ENCODE results near the gene MXRA8. TPM values are rescaled to one million over a fixed set of nuclear protein-coding genes. Genes with fewer than 3 reads are reported as not detected.

MXRA8 gene
- total and polyA plus RNA-seq, 9 of the 15 experiments (the other 6 are each of a cell fraction or from before 2014, with no cell fraction given): 0.66 to 11.3 (median 6.3) TPM

DNA sequence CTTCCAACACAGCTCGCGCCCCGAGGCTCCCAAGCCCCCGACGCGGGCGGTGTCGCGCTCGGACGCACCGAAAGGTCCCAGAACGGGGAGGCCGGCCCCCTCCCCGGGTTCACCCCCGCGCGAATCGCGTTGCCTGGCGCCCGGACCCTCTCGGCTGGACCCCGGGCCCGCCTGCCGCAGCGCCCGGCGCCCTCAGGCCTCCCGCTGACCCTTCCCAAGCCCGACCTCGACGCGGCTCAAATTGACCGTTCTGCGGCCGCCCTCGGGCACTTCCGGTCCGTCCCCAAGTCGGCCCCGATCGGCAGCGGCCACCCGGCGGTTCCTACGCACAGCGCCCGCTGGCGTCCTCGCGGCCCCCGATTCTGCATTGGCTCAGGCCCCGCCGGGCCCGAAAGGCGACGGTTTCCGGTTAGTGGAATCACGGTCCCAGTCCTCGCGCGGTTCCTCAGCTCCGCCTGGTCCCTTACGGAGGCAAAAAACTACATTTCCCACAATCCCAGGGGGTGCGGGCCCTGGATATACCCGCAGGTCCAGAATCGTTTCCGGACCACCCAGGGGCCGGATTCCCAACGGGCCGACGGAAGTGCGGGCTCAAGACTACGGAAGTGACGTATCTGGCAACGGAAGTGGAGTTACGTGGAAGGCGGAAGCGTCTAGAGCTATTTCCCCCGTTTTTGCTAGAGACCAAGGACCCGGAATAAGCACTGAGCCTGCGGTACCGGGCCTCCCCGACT lies 16.7 kb upstream of the MXRA8 start, which contains the start of gene AURKAIP1 (continued):
- no peak; the same call in 1 of the 2 replicates for TF ChIP-seq ZKSCAN8 (CRISPR knock-in tag; IDR thresholded peaks at IDR 0.05)
- TF ChIP-seq, protein P1, sequence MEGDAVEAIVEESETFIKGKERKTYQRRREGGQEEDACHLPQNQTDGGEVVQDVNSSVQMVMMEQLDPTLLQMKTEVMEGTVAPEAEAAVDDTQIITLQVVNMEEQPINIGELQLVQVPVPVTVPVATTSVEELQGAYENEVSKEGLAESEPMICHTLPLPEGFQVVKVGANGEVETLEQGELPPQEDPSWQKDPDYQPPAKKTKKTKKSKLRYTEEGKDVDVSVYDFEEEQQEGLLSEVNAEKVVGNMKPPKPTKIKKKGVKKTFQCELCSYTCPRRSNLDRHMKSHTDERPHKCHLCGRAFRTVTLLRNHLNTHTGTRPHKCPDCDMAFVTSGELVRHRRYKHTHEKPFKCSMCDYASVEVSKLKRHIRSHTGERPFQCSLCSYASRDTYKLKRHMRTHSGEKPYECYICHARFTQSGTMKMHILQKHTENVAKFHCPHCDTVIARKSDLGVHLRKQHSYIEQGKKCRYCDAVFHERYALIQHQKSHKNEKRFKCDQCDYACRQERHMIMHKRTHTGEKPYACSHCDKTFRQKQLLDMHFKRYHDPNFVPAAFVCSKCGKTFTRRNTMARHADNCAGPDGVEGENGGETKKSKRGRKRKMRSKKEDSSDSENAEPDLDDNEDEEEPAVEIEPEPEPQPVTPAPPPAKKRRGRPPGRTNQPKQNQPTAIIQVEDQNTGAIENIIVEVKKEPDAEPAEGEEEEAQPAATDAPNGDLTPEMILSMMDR (IDR thresholded peaks at IDR 0.05 in 2 of 3, conservative IDR thresholded peaks at IDR 0.05 in 1 of 3; ENCODE audit: insufficient read depth in 2 of 3, low read depth in 1 of 3, low read length in 3 of 3): peak; percentile 35 to 61 (median 53)
- peak; percentile 23; the same call in 1 of the 2 replicates for TF ChIP-seq LEF1 (IDR thresholded peaks at IDR 0.05)
- 0 out of 2 replicates have a peak, but pooled peaks have one; percentile 63 for TF ChIP-seq TCF7L2 (IDR thresholded peaks at IDR 0.05; ENCODE audit: low read depth, low read length)
- TF ChIP-seq RB1 (IDR thresholded peaks at IDR 0.05; ENCODE audit: low read depth): peak; percentile 100
- TF ChIP-seq SMC3 (conservative IDR thresholded peaks at IDR 0.05; ENCODE audit: insufficient read depth, low read depth, low read length): no peak
- TF ChIP-seq U2AF1 (optimal IDR thresholded peaks at IDR 0.05; ENCODE audit: low read depth, low read length): peak; percentile 100
- TF ChIP-seq ZNF121 (CRISPR knock-in tag; conservative IDR thresholded peaks at IDR 0.05): no peak
- TF ChIP-seq KLF6 (CRISPR knock-in tag; IDR thresholded peaks at IDR 0.05; ENCODE audit: borderline replicate concordance): peak; percentile 85; the same call in 1 of the 2 replicates
- TF ChIP-seq, protein P2, sequence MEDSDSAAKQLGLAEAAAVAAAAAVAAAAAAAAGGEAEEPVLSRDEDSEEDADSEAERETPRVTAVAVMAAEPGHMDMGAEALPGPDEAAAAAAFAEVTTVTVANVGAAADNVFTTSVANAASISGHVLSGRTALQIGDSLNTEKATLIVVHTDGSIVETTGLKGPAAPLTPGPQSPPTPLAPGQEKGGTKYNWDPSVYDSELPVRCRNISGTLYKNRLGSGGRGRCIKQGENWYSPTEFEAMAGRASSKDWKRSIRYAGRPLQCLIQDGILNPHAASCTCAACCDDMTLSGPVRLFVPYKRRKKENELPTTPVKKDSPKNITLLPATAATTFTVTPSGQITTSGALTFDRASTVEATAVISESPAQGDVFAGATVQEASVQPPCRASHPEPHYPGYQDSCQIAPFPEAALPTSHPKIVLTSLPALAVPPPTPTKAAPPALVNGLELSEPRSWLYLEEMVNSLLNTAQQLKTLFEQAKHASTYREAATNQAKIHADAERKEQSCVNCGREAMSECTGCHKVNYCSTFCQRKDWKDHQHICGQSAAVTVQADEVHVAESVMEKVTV (CRISPR knock-in tag; IDR thresholded peaks at IDR 0.05): no peak
- TF ChIP-seq ETV6 (IDR thresholded peaks at IDR 0.05; ENCODE audit: borderline replicate concordance in 1 of 2, low read depth in 2 of 2, low read length in 1 of 2): no peak; a peak in 1 of 4 replicates
- TF ChIP-seq ETV6 (CRISPR knock-in tag; IDR thresholded peaks at IDR 0.05; ENCODE audit: borderline replicate concordance): peak; percentile 68; the same call in 1 of the 2 replicates
- TF ChIP-seq, protein P3, sequence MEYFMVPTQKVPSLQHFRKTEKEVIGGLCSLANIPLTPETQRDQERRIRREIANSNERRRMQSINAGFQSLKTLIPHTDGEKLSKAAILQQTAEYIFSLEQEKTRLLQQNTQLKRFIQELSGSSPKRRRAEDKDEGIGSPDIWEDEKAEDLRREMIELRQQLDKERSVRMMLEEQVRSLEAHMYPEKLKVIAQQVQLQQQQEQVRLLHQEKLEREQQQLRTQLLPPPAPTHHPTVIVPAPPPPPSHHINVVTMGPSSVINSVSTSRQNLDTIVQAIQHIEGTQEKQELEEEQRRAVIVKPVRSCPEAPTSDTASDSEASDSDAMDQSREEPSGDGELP (CRISPR knock-in tag; IDR thresholded peaks at IDR 0.05; ENCODE audit: borderline replicate concordance): peak; percentile 94
- no peak for TF ChIP-seq ZNF551 (CRISPR knock-in tag; IDR thresholded peaks at IDR 0.05)
- TF ChIP-seq ZKSCAN3 (CRISPR knock-in tag; IDR thresholded peaks at IDR 0.05): no peak
- peak; percentile 84; the same call in 1 of the 2 replicates for TF ChIP-seq ZNF644 (tag; IDR thresholded peaks at IDR 0.05; ENCODE audit: low read depth)
- TF ChIP-seq BCL6 (CRISPR knock-in tag; IDR thresholded peaks at IDR 0.05): no peak; the same call in none of the 2 replicates
- TF ChIP-seq PRPF4 (IDR thresholded peaks at IDR 0.05; ENCODE audit: insufficient read depth, low read depth, low read length, poor library complexity, severe bottlenecking): no peak
- no peak for TF ChIP-seq HSF4 (CRISPR knock-in tag; IDR thresholded peaks at IDR 0.05; ENCODE audit: borderline replicate concordance)
- TF ChIP-seq FOXP1 (CRISPR knock-in tag; IDR thresholded peaks at IDR 0.05): no peak; the same call in 1 of the 2 replicates
- TF ChIP-seq ZNF764 (CRISPR knock-in tag; IDR thresholded peaks at IDR 0.05; ENCODE audit: low read depth): no peak
- peak; percentile 64 to 89; a peak in 2 of 4 replicates for TF ChIP-seq FOXK2 (conservative IDR thresholded peaks at IDR 0.05 in 1 of 2, IDR thresholded peaks at IDR 0.05 in 1 of 2; ENCODE audit: low read depth in 2 of 2)
- no peak for TF ChIP-seq ZFP1 (CRISPR knock-in tag; IDR thresholded peaks at IDR 0.05)
- peak; percentile 63; the same call in 1 of the 2 replicates for TF ChIP-seq NCOR1 (IDR thresholded peaks at IDR 0.05)
- no peak for TF ChIP-seq CBFA2T2 (conservative IDR thresholded peaks at IDR 0.05)
